Stimulated activated CD4-positive, alpha-beta T cell treated with anti-CD3 and anti-CD28 coated beads, TNF-alpha, amount 100 ng/mL, for 4 hours (primary cell): Measurements from ENCODE around the gene PPP6R2.

Source experiments
- DNase-seq, 3 experiments: peaks; one replicate each; pipeline ENCODE4 v3.0.0-alpha.2; 2020; ENCODE audit warnings: low read depth in 3 of 3

The PPP6R2 gene

DNA sequence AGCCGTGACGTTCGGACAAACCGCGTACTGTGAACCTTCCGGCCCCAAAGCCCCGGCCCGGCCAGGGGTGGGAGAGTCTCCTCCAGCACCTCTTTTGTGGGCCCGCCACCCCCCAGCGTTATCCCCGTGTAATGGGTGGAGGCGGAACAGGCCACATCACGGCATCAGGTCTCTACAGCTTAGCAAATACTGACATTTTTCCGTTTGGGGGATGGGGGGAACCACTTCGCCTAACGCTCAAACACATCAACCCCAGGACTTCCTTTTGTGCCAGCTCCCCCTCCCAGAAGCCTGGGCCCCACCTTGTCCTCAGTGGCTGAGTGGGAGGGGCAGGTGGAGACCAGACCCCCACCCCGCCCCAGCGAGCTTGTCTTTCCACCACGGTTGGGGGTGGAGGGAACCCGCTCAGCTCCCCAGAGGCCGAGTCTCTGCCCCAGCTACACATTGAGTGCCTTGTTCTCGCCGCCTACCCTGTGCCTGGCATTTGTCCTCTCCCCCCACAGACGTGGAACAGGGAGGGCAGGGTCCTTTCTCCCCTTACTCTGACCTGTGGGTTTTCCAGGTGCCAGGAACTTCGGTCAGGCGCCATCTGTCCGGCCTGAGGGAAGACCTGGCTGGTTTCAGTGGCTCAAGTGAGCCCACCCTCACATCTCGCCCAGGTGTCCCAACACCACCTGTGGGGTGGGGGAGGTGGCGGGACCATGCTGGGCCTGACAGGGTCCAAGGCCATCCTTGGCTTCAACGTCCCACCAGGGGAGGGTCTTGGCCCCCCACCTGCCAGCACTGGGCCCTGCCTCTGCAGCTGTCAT, 102.1 kb downstream of the PPP6R2 start:
- DNase-seq: no peak

DNA sequence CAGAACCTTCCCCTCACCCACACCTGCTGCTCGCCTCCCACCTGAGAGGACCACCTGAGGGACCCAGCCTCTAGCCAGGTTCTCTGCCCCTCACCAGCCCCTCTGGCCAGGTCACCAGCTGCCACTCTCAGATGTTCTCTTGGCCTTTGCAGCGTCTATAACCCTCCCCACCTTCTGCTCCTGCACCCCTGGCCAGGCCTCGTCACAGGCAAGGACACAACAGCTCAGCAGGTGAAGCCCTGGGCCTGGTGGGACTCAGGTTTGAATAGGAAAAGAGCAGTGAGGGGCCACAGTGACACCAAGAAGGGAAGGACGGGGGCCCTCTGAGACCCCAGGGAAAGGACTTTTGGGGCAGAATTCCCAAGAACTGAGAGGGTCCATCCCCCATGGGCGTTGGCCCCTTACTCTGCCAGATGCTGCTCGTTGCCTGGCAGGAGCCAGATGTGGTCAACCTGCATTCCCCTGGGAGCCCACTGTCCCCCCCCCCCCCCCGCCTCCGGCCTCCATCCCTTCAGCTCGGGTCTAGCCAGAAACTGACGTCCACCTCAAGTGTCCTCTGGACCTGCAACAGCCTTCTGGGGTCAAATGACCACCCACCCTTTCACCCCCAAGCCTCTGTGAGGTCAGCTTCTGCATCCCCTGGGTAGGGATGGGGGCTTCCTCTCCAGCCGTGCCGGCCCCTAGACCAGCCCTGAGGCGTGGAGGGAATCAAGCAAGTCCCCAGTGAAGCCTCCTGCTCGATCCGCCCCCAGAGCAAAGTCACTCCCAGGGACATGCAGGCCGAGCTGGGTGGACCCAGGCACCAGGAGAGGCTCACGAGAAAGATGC, 103.0 kb downstream of the PPP6R2 start:
- no peak for DNase-seq

DNA sequence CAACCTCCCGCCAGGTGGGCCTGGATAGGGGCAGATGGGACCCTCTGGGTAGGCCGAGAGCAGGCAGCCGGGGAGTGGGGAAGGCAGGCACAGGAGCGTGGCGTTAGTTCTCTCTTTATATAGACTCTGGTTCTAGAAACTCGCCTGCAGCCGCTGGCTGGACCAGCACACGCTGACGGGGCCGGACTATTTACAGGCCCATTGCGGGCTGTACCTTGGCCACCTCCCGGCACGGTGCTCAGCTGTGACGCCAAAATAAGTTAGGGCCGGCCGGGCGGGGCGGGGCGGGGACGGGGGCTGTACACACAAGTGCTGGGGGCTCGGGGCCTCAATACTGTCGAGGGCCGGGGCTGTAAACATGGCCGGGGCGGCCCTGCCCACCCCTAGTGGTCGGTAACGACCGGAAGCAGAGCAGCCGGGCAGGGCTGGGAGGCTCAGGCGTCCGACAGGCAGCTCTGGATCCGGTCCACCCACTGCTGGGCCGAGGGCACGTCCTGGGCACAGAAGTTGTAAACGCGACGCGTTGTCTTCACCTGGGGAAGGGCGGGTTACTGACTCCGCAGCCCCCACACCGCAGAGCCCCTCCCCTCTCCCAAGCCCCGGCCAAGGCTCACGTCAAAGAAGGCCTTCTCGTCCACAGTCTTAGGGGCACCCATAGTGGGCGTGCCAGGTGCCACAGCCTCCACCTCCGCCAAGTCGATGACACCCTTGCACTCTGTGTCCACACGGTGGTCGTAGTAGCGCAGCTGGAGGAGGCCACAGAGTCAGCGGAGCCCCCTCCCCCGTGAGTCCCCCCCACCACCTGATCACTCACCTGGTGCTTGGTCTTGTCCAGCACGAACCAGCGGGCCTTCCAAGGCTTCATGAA, 103.8 kb downstream of the PPP6R2 start:
- no peak for DNase-seq

DNA sequence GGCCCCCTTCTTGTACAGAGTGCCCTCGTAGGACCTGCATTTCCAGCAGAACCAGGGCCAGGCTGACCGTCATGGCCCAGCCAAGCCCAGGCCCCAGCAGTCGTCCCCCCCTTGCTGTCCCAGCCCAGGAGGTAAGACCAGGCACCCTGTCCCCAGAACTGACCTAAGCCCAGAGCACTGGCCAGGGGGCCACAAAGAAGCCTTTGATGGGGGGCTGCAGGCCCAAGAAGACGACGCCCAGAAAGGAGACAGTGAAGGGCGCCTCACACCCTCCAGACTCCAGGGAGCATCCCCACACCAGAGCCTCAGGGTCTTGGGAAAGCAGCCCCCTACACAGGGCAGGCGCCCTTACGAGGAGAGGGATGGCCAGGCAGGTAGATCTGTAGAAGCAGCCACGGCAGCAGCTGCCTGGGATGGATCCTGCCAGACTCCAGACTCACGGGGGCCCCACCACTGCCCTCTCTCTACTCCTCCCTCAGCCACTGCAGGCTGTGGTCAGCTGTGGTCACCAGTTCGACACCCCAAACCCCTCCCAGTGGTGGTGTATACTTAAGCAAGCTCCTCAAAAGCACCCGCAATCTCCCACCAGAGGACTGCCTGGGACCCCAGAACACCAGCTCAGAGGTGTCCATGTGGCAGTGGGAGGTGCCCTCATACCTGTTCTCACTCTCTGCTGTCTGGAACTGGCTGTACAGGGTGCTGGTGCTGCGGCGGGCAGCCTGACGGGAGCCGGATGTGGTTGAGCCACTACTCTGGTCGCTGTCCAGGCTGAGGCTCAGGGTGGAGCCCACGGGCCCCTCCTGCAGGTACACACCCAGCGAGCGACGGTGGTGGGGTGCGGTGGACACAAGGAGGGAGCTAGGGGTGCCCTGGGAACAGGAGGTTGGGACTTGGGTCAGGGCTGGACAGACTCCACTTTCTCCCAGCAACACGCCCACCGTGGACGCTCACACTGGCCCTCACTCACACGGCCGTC, 104.7 kb downstream of the PPP6R2 start:
- no peak for DNase-seq

DNA sequence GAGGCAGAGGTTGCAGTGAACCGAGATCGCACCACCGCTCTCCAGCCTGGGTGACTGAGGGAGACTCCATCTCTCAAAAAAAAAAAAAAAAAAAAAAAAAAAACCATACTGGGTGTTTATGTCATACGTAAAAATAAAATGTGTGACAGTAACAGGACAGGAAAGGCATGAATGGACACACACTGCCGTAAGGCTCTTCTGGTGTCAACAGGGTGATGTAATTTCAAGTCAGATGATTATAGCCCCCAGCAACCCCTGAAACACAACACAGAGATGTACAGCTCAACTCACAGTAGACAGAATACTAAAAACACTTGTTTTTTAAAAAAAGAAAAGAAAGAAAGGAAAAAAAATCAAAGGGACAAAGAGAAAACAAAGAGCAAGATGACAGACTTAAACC, 109.5 kb downstream of the PPP6R2 start:
- no peak for DNase-seq

DNA sequence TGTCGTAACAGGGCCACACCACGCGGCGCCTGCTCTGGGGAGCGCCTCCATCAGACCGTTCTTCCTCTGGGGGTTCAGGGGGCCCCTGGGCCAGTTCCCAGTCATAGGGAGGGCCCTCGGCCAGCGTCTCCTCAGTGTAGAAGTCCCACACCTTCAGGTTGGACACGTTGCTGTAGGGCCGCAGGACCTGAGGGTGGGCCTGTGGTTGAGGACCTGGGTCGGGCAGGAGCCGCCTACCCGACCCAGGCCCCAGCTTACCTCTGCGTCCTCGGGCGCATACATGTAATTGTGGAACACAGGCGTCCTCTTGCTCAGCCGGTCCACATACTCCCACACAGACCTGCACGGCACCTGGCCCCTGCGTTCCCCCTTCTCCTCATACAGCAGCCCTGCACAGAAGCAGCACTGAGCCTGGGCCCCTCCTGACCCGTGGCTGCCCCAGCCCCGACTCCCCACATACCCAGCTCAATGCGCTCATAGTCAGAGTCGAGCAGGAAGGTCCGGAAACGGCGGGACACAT, 111.5 kb downstream of the PPP6R2 start:
- no peak for DNase-seq

DNA sequence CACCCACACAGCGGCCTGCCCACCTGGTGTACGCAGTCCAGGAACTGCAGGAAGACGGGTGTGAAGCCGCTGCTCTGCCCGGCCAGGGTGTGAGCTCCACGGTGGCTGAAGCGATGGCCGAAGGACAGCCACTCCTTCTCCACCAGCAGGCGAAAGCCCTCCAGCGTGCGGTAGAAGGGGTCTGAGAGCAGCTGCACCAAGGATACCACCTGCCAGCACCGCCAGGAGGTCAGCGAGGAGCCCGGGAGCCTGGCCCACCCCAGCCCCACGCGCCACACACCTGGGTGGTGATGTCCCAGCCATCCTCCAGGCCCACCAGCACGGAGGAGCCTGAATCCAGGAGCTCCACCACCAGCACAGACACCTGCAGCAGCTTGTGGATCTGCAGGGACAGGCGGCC, 112.1 kb downstream of the PPP6R2 start:
- DNase-seq: no peak

DNA sequence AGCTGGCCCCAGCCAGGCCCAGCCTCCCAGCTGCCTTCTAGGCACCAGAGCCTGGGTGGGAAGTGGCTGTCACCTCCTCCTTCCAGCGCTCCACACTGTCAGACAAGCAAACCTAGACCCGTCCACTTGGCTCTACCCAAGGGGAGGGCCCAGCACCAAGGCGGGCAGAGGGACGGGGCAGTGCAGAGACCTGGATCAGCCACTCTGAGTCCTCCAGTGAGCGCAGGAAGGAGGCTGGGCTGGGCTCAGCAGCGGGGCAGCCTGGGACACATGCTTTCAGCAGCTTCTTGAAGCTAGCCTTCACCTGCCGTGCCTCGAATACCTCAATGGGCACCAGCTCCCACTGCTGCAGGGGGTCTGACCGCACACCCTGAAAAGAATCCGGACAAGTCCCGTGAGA, 112.9 kb downstream of the PPP6R2 start:
- DNase-seq: no peak

DNA sequence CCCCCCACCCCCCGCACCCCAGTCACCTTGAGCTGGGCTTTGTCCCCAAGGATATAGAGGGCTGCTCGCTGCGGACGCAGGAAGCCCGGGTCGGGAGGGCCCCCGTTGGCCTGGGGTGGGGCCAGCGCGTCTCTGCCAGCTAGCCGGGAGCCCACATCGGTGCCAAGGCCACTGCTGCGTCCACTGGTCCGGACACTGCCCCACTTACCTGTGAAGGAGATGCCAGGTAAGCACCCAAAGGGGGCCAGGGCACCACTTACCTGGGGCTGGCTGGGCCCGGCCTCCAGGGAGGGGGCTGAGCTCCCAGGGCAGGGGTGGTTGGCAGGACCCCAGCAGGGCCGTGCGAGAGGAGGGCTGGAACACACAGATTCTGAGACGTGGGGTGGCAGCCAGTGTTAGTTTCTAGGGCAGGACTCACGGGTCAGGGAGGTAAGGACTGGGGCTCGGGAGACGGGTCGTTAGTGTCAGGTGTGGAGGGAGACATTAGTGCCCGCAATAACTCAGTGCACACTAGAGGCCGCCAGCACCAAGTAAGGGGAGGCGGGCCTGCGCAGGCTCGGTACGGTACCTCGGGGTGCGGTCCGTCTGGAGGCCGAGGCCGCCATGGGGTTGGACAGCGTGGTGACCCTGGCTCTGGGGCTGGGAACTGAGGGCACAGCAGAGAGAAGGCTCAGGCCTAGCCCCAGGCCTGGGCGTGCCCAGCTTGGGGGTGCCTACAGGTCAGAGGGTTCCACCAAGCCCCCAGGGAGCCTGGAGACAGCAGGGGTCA, 113.5 kb downstream of the PPP6R2 start:
- no peak for DNase-seq

DNA sequence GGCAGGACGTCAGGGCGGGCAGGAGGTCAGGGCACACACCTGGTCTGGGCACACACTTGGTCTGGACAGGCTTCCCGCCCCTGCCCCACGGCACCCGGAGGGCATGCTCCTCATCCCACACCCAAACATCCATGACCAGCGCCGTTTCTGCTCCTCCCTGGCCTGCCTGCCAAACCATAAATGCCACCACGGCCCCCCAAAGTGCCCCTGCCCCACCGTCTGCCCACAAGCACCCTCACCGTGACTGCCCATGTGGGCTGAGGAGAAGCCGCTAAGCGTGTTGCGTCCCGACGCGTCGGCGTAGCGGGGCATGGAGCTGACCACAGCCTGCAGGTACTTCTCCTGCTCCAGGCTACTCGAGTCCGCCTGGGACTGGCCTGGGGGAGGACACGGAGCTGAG, 115.9 kb downstream of the PPP6R2 start:
- no peak for DNase-seq

DNA sequence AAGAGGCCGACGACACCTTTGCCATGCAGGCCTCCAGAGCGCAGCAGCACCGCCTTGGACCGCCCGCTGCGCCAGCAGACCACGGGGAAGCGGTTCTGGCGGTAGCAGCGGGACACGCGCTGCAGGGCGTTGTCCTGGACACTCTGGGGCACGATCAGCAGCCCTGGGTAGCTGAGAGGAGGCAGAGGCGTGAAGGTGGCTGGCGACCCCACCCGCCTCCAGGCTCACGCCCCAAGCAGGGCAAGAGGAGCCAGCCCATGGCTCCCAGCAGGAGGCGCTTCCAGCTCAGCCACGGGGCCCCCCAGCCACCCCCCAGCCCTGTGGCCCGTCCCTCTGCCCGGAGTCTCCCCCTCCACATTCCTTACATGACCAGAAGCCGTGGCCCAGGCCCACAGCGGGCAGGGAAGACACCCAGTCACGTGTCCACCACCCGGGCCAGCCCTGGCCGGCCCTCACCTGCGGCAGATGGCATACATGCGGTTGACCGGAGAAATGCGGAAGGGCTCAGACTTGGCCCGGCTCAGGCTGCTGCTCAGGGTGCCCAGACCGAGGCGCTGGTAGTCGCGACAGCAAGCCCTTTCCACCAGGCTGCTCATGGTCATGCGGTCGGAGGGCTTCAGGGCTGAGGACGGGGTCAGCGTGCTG, 116.5 kb downstream of the PPP6R2 start:
- DNase-seq: no peak

DNA sequence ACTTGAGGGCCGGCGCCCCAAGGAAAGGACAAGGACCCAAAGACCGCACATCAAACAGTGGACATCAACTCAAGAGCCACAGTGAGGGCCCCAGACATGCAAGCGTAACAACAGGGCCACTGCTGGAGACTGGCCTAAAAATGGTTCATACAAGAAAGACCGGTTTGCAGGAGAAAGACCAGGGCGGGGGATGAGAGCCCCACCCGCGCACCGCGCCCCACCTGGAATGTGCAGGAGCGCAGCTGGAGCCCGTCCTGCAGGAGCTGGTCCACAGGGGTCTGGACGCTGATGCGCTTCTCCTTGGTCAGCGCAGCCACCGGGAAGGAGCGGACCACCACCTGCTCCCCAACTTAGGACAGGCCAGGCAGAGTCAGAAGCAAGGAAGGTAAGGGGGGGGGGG, 117.8 kb downstream of the PPP6R2 start:
- DNase-seq: no peak

DNA sequence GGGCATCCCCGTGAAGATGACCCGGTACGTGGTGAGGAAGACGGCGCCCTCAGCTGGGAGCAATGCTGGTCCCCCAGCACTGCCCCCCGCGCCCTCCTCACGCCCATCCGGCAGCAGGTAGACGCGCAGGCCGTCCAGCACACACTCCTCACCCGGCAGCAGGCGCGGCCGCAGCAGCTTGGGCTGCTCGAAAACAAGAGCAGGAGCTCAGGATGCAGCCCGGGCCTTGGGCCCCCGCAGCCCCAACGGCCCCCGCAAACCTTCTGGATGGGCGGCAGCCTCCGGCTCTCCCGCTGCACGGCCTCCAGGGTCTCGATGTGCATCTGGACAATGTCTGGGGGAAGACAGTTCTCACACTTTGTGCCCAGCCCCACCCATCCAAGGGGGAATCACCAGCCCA, 118.4 kb downstream of the PPP6R2 start:
- DNase-seq: no peak

DNA sequence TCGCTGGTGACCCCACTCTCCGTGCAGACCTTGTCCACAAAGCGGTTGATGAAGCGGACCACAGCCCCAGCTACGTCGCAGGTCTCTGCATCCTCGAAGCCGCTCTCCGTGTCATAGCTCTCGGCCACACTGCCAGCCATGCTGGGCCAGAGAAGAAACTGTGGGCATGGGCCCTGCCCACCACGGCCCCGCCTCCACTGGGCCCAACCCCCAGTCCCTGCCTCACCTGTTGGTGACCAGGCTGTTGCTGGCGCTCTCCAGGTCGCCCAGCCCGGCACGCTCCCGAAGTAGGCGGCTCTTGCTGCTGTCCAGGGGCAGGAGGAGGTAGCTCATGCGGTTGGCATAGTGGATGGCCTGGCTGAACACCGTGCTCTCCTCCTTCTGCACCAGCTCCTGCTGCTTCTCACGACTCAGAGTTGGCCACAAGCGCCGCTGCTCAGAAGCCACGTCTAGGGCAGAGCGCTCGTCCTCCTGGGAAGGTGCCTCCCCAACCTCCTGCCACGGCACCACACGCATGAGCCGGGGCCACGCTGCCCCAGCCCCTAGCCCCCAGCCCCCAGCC, 118.9 kb downstream of the PPP6R2 start:
- no peak for DNase-seq

DNA sequence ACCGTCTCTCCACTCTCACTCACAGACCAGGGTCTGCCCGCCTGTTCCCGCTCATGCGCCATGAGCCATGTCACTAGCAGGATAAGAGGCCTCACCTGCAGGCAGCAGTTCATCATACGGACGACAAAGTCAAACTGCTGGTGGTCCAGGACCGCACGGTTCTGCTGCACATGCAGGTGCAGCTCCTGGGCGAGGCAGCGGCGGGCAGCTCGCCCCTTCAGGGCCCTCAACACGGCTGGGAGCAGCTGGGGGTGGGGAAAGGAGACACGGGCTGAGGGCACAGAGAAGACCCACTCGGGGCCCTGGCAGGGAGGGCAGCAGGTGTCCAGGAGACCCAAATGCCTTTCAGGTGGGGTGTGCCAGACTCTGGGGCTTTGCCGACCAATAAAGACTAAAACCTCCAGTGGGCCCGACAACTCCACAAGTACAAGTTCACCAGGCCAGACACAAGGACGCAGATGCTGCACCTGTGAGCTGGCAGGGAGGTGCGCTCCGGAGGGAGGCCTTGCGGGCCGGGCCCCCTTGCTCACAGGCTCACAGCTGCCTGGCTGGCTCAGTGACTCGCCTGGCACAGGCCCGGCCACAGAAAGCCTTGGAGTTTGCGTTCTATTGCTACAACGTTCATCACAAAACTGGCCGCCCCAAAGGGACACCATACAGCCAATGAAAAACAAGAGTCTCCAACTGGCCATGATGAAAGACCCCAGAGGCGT, 120.2 kb downstream of the PPP6R2 start:
- DNase-seq: no peak

DNA sequence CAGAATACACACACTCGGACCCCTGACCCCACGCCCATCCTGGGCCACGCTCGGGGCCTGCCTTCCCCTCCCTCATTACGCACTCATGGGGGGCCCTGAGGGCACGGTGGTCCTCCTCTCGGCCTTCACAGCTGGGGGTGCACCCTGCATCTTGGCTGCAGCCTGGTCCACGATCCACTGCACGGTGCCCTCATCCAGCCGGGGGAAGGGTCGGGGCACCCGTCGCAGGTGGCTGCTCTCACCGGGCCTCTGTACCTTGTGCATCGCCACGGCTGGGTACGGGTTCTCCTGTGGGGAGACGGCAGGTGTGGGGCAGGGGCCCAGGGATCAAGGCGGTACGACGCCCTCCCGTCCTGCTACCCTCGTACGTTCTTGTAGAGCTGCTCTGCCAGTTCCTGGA, 121.3 kb downstream of the PPP6R2 start:
- no peak for DNase-seq

DNA sequence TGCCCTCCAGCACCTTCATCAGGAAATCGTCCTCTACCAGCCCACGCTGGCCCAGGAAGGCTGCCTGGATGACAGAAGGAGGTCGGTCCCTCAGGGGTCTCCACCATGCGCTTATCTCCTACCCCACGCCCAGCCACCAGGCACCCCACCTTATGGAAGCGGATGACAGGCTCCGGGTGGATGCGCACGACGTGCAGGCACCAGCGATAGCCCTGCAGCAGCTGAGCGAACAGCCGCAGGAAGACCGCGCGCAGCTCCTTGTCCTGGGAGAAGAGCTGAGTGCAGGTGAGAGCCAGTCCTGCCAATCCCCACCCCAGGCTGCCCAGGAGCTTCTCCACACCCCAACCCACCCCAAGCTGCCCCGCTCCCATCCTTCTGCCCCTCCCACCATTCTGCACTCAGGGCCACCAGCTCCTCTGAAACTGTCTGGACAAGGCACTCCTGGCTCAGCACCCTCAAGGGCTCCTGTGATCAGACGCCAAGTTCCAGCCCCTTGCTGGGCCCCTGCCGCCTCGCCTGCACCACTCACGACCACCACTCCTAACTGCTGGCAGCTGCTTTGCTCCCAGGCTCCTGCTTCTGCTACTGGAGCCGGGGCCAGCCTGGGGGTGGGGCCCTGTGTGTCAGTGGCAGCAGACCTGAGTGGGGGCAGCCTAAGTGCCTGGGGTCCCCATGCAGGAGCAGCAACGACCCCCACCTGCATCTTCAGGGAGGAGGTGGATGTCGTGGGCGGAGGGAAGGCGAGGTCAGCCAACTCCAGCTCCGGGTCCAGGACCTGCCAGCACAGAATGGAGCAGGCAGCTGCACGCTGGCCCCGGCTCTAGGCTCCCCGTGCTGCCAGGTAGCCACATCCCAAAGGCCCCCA, 122.2 kb downstream of the PPP6R2 start:
- no peak for DNase-seq

DNA sequence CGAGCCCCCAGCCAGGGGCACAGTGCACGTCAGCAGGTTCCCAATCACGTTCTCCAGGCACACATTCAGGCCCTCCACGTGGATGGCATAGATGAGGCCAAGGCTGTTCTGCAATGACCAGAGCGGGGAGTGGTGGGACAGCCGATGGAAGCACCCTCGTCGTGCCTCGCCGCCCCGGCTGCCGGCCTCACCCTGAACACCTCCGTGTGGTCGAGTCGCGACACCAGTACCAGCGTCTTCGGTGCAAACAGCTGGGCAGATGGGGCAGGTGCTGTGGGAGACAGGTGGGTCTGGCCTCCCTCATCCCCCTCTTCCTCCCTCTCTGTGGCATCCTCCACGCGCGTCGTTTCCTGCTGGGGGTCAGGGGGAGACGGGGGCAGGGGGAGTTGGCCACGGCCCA, 124.2 kb downstream of the PPP6R2 start:
- no peak for DNase-seq
